ENCODE measurements around the gene S100B. TPM values are rescaled to one million over a fixed set of nuclear protein-coding genes. Genes with fewer than 3 reads are reported as not detected.
A peak's percentile ranks its signal among the peaks of the same experiment; 100 is the strongest.

S100B gene
- total RNA-seq, 1 experiment from 2014 or later, result not detected

- Histone ChIP-seq H3K27me3 (ENCODE audit: insufficient read depth, low read length) (no peaks in the 10 kb centered on the region), H3K4me2 (ENCODE audit: low read length) (peak overlapping the region; percentile 93; the same call in 1 of the 2 replicates), H3K79me2 (ENCODE audit: insufficient read depth, low read length) (peaks cover 32% of the 10 kb centered on the region), H3K9me3 (ENCODE audit: control insufficient read depth in 1 of 2, insufficient read depth in 1 of 2, low read depth in 1 of 2, low read length in 2 of 2) (no peaks in the 10 kb centered on the region), H2AFZ (ENCODE audit: low read depth, low read length, poor library complexity, severe bottlenecking) (no peak overlapping the region), H4K20me1 (ENCODE audit: insufficient read depth) (no peaks in the 10 kb centered on the region), H3K36me3 (ENCODE audit: control insufficient read depth in 1 of 2, insufficient read depth in 2 of 2, low read length in 2 of 2) (no peaks in the 10 kb centered on the region), H3K4me3 (replicated peaks in 1 of 2; ENCODE audit: low read depth in 1 of 2, low read length in 2 of 2) (peak overlapping the region; percentile 75 to 88; a peak in 2 of 4 replicates), H3K27ac (ENCODE audit: low read depth, low read length) (peak overlapping the region; percentile 99), H3K9ac (ENCODE audit: low read length) (peak overlapping the region; percentile 74; the same call in 1 of the 2 replicates), H3K4me1 (ENCODE audit: control insufficient read depth in 1 of 2, insufficient read depth in 2 of 2, low read length in 2 of 2) (peaks cover 7 to 26% of the 10 kb centered on the region in 2 experiments; a peak in 3 of 4 replicates), H3K9me2 (ENCODE audit: insufficient read depth) (no peaks in the 10 kb centered on the region)
- POLR2A ChIA-PET, result no interaction called here
- RAD21 ChIA-PET (ENCODE audit: low non-redundant PET in 1 of 2, low total read pairs in 2 of 2, uncharacterized antibody in 2 of 2, unreplicated experiment in 2 of 2), result interaction anchor here in 1 of 2 experiments (0.5 kb wide), 1 partner anchor 175 kb away, joined by 4 read pairs; no protein-coding TSS in a partner anchor
- no peak for TF ChIP-seq SP1 (IDR thresholded peaks at IDR 0.05; ENCODE audit: low read depth)
- no peak for TF ChIP-seq ZNF274 (IDR thresholded peaks at IDR 0.05; ENCODE audit: low read depth, low read length)
- TF ChIP-seq ZBTB33 (IDR thresholded peaks at IDR 0.05; ENCODE audit: extremely low read depth, insufficient replicate concordance, low read length), result no peak
- no peak for TF ChIP-seq YY1 (IDR thresholded peaks at IDR 0.05; ENCODE audit: extremely low read depth, insufficient replicate concordance, low read depth, low read length)
- no peak for TF ChIP-seq TCF7L2 (IDR thresholded peaks at IDR 0.05; ENCODE audit: borderline replicate concordance, extremely low read depth, insufficient read depth, insufficient read length)
- TF ChIP-seq MAX (IDR thresholded peaks at IDR 0.05), result no peak
- TF ChIP-seq RAD21 (IDR thresholded peaks at IDR 0.05; ENCODE audit: low read depth), result no peak
- TF ChIP-seq SIN3A (IDR thresholded peaks at IDR 0.05; ENCODE audit: low read depth), result no peak
- BruUV-seq (replicated peaks), result no TSS peak
- no peak for DNase-seq (ENCODE audit: low read depth, low spot score)
- CTCF ChIA-PET, result interaction anchor here (0.9 kb wide), 1 partner anchor 491 kb away, joined by 5 read pairs; no protein-coding TSS in a partner anchor
- intact Hi-C loops (cut with micrococcal nuclease), result no loop called here
- ATAC-seq, result no peak
Observed at GRCh38 chr21:46634427-46634826, 29.5 kb upstream of the S100B start.
